GM12878 (cell line): ENCODE measurements around the gene PRM1. TPM values are rescaled to one million over a fixed set of nuclear protein-coding genes. Genes with fewer than 3 reads are reported as not detected.

ENCODE experiments used
- ATAC-seq: fragments of 200-7000 bp; cut with Tn5 transposase; 3 replicates; pipeline ENCODE4 v1.9.1; 2020; ENCODE audit warnings: mild to moderate bottlenecking, moderate library complexity
- BruUV-seq: library from RNA; stranded (reverse); fragments of 400-500 nt; replicated peaks from 2 replicates; lab custom pipeline; 2021; lab: Mats Ljungman, UMichigan
- CTCF ChIA-PET: fragments of 300-600 bp; sonication (Branson Sonifier 250); formaldehyde crosslinking; extraction: SDS; loops from one replicate; lab custom pipeline; 2021; ENCODE audit warnings: inconsistent platforms; lab: Yijun Ruan, JAX
- POLR2A ChIA-PET: fragments of 350-600 bp; formaldehyde crosslinking; extraction: SDS; loops from one replicate; lab custom pipeline; 2021; ENCODE audit warnings: inconsistent platforms; lab: Charles Lee
- RAD21 ChIA-PET: fragments of 300-600 bp; sonication (Branson Sonifier 250); formaldehyde crosslinking; loops from one replicate; lab custom pipeline; 2023; ENCODE audit warnings: antibody characterized with exemption; ENCODE audit not compliant: unreplicated experiment; lab: Charles Lee
- SMC1A ChIA-PET: fragments of 300-600 bp; sonication (Branson Sonifier 250); formaldehyde crosslinking; loops from one replicate; lab custom pipeline; 2023; ENCODE audit not compliant: unreplicated experiment, uncharacterized antibody; lab: Charles Lee
- DNase-seq: peaks from one replicate; pipeline ENCODE4 v3.0.0-alpha.2; 2011; ENCODE audit warnings: low read depth, low spot score
- FAIRE-seq: peaks from 3 replicates; lab custom pipeline; 2011; peaks lifted over from hg19 to GRCh38; lab: Jason Lieb, UNC
- H2AFZ ChIP-seq: 2 replicates; pipeline ENCODE4 v1.6.0; 2011; ENCODE audit warnings: low read depth, low read length, control low read depth; ENCODE audit not compliant: control insufficient read depth
- H3K27ac ChIP-seq: 2 replicates; pipeline ENCODE4 v1.5.1; 2011; ENCODE audit warnings: control low read depth; ENCODE audit not compliant: control insufficient read depth, insufficient read depth
- H3K27me3 ChIP-seq, 2 experiments: replicated peaks in 1 of 2; 2 replicates each; pipeline versions ENCODE4 v1.6.0 to v1.6.1; 2011; ENCODE audit warnings: low read length in 1 of 2; ENCODE audit not compliant: control insufficient read depth in 2 of 2, insufficient read depth in 2 of 2
- H3K36me3 ChIP-seq, 2 experiments: 2 replicates each; pipeline ENCODE4 v1.5.1; 2011; ENCODE audit warnings: low read length in 1 of 2; ENCODE audit not compliant: control insufficient read depth in 2 of 2, insufficient read depth in 2 of 2
- H3K4me1 ChIP-seq: 2 replicates; pipeline ENCODE4 v1.6.1; 2011; ENCODE audit warnings: mild to moderate bottlenecking, low read length, moderate library complexity, mixed read lengths; ENCODE audit not compliant: control insufficient read depth, insufficient read depth
- H3K4me2 ChIP-seq: 2 replicates; pipeline ENCODE4 v1.6.0; 2011; ENCODE audit warnings: control low read depth; ENCODE audit not compliant: control insufficient read depth, insufficient read depth
- H3K4me3 ChIP-seq: fragments of 200-600 bp; sonication (generic); 2 replicates; pipeline ENCODE4 v1.5.1; 2016
- H3K79me2 ChIP-seq: 2 replicates; pipeline ENCODE4 v1.6.0; 2011; ENCODE audit warnings: low read length; ENCODE audit not compliant: control insufficient read depth, insufficient read depth
- H3K9ac ChIP-seq: 2 replicates; pipeline ENCODE4 v1.8.0; 2011; ENCODE audit warnings: low read length, control low read depth, mixed read lengths; ENCODE audit not compliant: control insufficient read depth, insufficient read depth
- H3K9me3 ChIP-seq: replicated peaks from 3 replicates; pipeline ENCODE4 v1.5.1; 2011; ENCODE audit warnings: mild to moderate bottlenecking, low read length; ENCODE audit not compliant: control insufficient read depth, insufficient read depth
- H4K20me1 ChIP-seq: 2 replicates; pipeline ENCODE4 v1.6.0; 2011; ENCODE audit not compliant: control insufficient read depth, insufficient read depth
- ATF2 ChIP-seq: IDR thresholded peaks from 2 replicates; pipeline ENCODE4 v1.6.1; 2012; ENCODE audit warnings: low read length, inconsistent platforms
- BCLAF1 ChIP-seq: fragments of 450-650 bp; IDR thresholded peaks from 2 replicates; pipeline ENCODE4 v1.6.1; 2017; ENCODE audit warnings: antibody characterized with exemption, mild to moderate bottlenecking, moderate library complexity
- CHD2 ChIP-seq: IDR thresholded peaks from 2 replicates; pipeline ENCODE4 v1.6.1; 2011; ENCODE audit warnings: low read depth, low read length, improper control_type of control experiment, borderline replicate concordance
- E2F4 ChIP-seq: IDR thresholded peaks from 2 replicates; pipeline ENCODE4 v1.6.1; 2012; ENCODE audit warnings: low read depth, low read length, improper control_type of control experiment
- FOS ChIP-seq: IDR thresholded peaks from 3 replicates; pipeline ENCODE4 v1.6.1; 2011; ENCODE audit warnings: borderline replicate concordance; ENCODE audit not compliant: insufficient read length; ENCODE audit errors: extremely low read depth
- HCFC1 ChIP-seq: fragments of 150-350 bp; IDR thresholded peaks from 2 replicates; pipeline ENCODE4 v1.6.1; 2014; ENCODE audit warnings: low read length
- NFIC ChIP-seq: IDR thresholded peaks from 2 replicates; pipeline ENCODE4 v1.6.1; 2012; ENCODE audit warnings: low read depth, mild to moderate bottlenecking, inconsistent platforms, low read length, moderate library complexity
- POLR2A ChIP-seq: IDR thresholded peaks from 2 replicates; pipeline ENCODE4 v1.6.1; 2011; ENCODE audit warnings: low read depth, mild to moderate bottlenecking, low read length
- REST ChIP-seq: IDR thresholded peaks from 2 replicates; pipeline ENCODE4 v1.6.1; 2012; ENCODE audit warnings: mild to moderate bottlenecking, low read depth, low read length
- TCF12 ChIP-seq: IDR thresholded peaks from 2 replicates; pipeline ENCODE4 v1.6.1; 2011; ENCODE audit warnings: low read depth, mild to moderate bottlenecking, low read length
- WRNIP1 ChIP-seq: IDR thresholded peaks from 2 replicates; pipeline ENCODE4 v1.6.1; 2011; ENCODE audit warnings: low read depth, low read length, improper control_type of control experiment, borderline replicate concordance
- WGBS: methylation state at CpG from one replicate; pipeline ENCODE4 v1.1.6; 2016; ENCODE audit warnings: low lambda C conversion rate; ENCODE audit not compliant: insufficient replicate concordance, insufficient coverage; ENCODE audit errors: missing lambda C conversion rate; 5-methylcytosine and 5-hydroxymethylcytosine counted together
- in situ Hi-C: fragments of 300-500 bp; cut with MboI; formaldehyde crosslinking; loops from 9 replicates; pipeline ENCODE4 v1.14.3; 2018; ENCODE audit warnings: mixed read lengths
- intact Hi-C: fragments of 100-400 bp; cut with micrococcal nuclease; formaldehyde crosslinking; loops from one replicate; pipeline ENCODE4 v1.14.2; 2022; ENCODE audit not compliant: unreplicated experiment
- polyA plus RNA-seq, 11 experiments: library from polyadenylated mRNA; depleted of rRNA in 4 of 11; unstranded in 6 of 11; stranded (reverse) in 5 of 11; fragments of >200 nt; fragmentation: Nextera tagmentation in 4 of 11; fragmentation: Illumina TruSeq in 1 of 11; extraction: Ambion mirVana in 4 of 11; extraction: Trizol in 1 of 11; gene quantifications; 1 replicate in 1 of 11; 2 replicates in 10 of 11; pipeline versions ENCODE4 v1.2.1 to v1.2.3, GENCODE V29; 2011 to 2016; ENCODE audit warnings: inconsistent platforms in 2 of 11, missing spikeins in 2 of 11, low read depth in 1 of 11
- total RNA-seq, 4 experiments: library from RNA; depleted of rRNA in 3 of 4; stranded (reverse); fragments of >200 nt in 3 of 4; fragmentation: Illumina TruSeq in 1 of 4; extraction: Trizol in 1 of 4; gene quantifications; 2 replicates each; pipeline versions ENCODE4 v1.2.1 to v1.2.3, GENCODE V29; 2013 to 2021

Gene PRM1
- total and polyA plus RNA-seq, 10 of the 15 experiments (the other 5 are each of a cell fraction or from before 2014, with no cell fraction given) = 0.20 TPM; not detected in 9

GRCh38 chr16:11330526-11331237 is 49.6 kb upstream of the PRM1 start:
- POLR2A ChIA-PET = interaction anchor here (0.8 to 3.3 kb wide), 4 partner anchors 13 to 62 kb away, joined by 3 to 16 read pairs (median 6); partner anchors contain the start of gene TNP2
- Histone ChIP-seq H4K20me1 (no peaks in the 10 kb centered on the region), H3K36me3 (no peaks in the 10 kb centered on the region), H3K27me3 (no peaks in the 10 kb centered on the region), H3K4me3 (no peak overlapping the region), H3K4me2 (no peak overlapping the region), H3K27ac (no peak overlapping the region), H3K9ac (no peak overlapping the region), H3K79me2 (no peaks in the 10 kb centered on the region; the same call in 1 of the 2 replicates), H3K4me1 (peaks cover 39% of the 10 kb centered on the region), H2AFZ (no peak overlapping the region), H3K9me3 (peaks cover 1% of the 10 kb centered on the region; the same call in 2 of the 3 replicates)
- CTCF ChIA-PET = interaction anchor here (0.9 to 5.4 kb wide), 5 partner anchors 19 to 366 kb away, joined by 3 to 40 read pairs (median 4); no protein-coding TSS in a partner anchor
- FAIRE-seq = no peak
- intact Hi-C loops = no loop called here
- 48% methylated on average over 5 of the region's 5 CpGs for WGBS
- no TSS peak for BruUV-seq
- no peak for ATAC-seq
- DNase-seq = no peak
- SMC1A ChIA-PET = interaction anchor here (0.7 to 3.7 kb wide), 7 partner anchors 16 to 44 kb away, joined by 3 to 40 read pairs (median 4); no protein-coding TSS in a partner anchor
- RAD21 ChIA-PET = interaction anchor here (0.8 to 7.0 kb wide), 4 partner anchors 16 to 33 kb away, joined by 4 to 89 read pairs (median 52); no protein-coding TSS in a partner anchor
- in situ Hi-C loops = no loop called here
- TF ChIP-seq HCFC1 = no peak
- TF ChIP-seq WRNIP1 = no peak
- TF ChIP-seq E2F4 = no peak
- TF ChIP-seq REST = no peak
- no peak for TF ChIP-seq POLR2A
- no peak for TF ChIP-seq ATF2
- no peak for TF ChIP-seq NFIC
- no peak for TF ChIP-seq CHD2
- no peak for TF ChIP-seq FOS
- TF ChIP-seq BCLAF1 = no peak
- TF ChIP-seq TCF12 = no peak
